Measurements from ENCODE around the gene RFLNA.
A peak's percentile ranks its signal among the peaks of the same experiment; 100 is the strongest.

Gene RFLNA, protein sequence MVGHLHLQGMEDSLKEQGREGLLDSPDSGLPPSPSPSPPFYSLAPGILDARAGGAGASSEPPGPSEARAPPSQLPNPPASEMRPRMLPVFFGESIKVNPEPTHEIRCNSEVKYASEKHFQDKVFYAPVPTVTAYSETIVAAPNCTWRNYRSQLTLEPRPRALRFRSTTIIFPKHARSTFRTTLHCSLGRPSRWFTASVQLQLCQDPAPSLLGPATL

DNA sequence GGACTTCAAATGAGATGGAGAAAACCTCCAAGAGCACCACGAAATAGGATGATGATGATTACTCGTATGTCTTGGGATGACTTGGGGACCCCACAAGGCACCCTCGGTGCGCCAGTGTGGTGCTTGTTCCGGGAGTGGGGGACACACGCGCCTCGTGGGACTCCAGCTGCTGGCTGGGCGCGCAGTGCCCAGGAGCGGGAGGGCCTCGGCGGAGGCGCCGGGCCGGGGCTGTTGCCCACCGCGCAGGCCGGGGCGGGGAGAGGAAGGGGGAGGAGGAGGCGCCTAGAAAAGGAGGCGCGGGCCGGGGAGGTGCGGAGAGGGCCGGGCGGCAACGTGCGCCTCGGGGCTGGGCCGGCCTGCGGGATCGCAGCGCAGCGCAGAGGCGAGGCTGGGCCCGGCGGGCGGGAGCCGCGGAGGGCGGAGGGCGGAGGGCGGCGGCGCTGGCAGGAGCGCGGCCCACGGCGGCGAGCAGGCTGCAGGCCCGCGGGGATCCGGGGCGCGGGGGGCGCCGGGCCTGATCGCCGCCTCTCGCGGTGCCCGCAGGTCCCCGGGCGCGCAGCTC, at the start of gene RFLNA:
Gene RFLNA, plus strand, starts transcription at position 314 of the 562 bp plus-strand sequence. CDS start 337 bp downstream, outside the sequence.
- Histone ChIP-seq H3K4me1 (peaks cover 23 to 33% (median 27%) of the 10 kb centered on the region in 10 experiments), H3K36me3 (no peaks in the 10 kb centered on the region), H3K27me3 (peaks cover 56 to 77% (median 69%) of the 10 kb centered on the region in 11 experiments), H3K27ac (no peak within 1 kb of the TSS), H3K4me2 (peak within 1 kb of the TSS; percentile 76 to 91 (median 86)), H3K4me3 (peak within 1 kb of the TSS; percentile 37 to 66 (median 50)), H4K20me1 (peaks cover 0 to 42% (median 0%) of the 10 kb centered on the region in 11 experiments; a peak in 8 of 22 replicates), H3K9ac (peak within 1 kb of the TSS in 10 of 11 experiments; percentile 11 to 57 (median 41); a peak in 9 of 22 replicates), H3K9me3 (replicated peaks in 1 of 11) (no peaks in the 10 kb centered on the region)
- no peak for TF ChIP-seq Cebpa-rat (IDR thresholded peaks at IDR 0.05)

DNA sequence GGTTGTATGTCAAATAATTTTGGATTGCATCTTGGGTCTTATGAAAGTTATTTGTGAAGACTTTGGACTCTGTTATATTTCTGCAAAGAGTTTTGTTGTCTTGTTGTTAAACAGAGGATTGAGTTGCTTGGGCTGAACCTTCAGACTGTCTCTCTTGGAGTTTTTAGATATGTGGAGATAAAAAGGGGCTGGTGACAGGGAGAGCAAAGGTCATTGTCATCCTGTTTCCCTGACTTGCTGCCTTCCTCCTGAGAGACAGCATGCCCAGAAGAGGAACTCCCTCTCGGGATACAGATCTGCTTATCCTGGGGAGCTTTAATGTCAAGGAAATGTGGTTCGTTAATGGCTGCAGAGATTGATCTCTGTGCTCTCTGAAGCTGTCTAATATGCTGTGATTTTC, 47.6 kb upstream of the RFLNA start:
- TF ChIP-seq Cebpa-rat (IDR thresholded peaks at IDR 0.05), result no peak
- peaks cover 0 to 74% (median 29%) of the 10 kb centered on the region in 10 experiments; a peak in 14 of 20 replicates for H3K4me1 ChIP-seq

DNA sequence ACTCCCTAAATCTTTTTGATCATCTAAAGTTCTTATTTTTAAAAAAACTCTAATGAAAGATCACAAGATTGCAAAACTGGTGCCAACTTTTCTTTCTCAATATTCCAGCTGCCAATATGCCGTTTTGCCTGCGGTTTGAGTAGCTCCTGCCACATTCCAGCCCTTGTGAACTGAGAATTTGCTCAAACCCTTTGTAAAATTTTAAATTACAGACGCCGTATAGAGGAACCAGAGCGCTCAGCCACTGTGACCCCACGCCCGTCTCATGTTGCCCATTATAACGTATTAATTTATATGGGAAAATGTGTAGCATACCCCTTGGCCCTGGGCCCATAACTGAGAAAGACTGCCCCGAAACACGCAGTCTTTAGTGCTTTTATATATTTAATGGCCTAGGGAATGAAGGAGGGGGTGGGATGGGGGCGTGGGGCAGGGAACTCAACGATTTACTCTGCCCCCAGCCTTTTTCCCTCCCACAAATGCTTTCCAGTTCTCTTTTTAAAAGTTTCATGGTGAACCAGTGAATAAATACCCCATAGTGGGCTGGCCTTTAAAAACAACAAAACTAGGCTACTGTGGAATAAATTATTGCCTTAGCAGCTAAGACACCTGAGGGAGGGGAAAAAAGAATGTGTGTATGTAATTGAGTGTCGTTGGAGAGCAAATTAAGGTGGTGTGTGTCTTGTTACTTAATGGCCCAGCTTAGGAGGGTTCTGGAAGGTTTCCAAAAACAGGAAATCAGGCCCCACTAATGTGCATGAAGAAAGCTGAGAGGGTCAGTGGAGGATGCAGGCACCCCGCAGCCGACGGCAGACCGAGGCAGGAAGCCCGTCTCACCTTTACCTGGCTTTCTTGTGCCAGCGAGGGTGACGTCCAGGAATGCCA, 45.7 kb upstream of the RFLNA start:
- H3K4me1 ChIP-seq, result peaks cover 0 to 66% (median 20%) of the 10 kb centered on the region in 10 experiments; a peak in 12 of 20 replicates
- peak overlapping the region in 4 of 11 experiments; percentile 12 to 48 (median 22); a peak in 4 of 22 replicates for H3K4me2 ChIP-seq
- H4K20me1 ChIP-seq, result no peaks in the 10 kb centered on the region
- TF ChIP-seq Cebpa-rat (IDR thresholded peaks at IDR 0.05), result no peak
- no peak overlapping the region for H3K4me3 ChIP-seq
- 0 out of 22 replicates have a peak, but pooled peaks cover 0 to 5% (median 0%) of the 10 kb centered on the region in 11 experiments for H3K27me3 ChIP-seq
- no peaks in the 10 kb centered on the region for H3K36me3 ChIP-seq
- peaks cover 27 to 63% (median 38%) of the 10 kb centered on the region in 11 experiments for H3K9me3 ChIP-seq (replicated peaks in 1 of 11)
- H3K27ac ChIP-seq, result no peak overlapping the region
- no peak overlapping the region for H3K9ac ChIP-seq

More for the DNA sequence above, 47.6 kb upstream of the RFLNA start:
- Histone ChIP-seq H3K27ac (peak overlapping the region in 3 of 11 experiments; percentile 1 to 8 (median 6); a peak in 1 of 22 replicates), H3K36me3 (no peaks in the 10 kb centered on the region), H4K20me1 (no peaks in the 10 kb centered on the region), H3K4me3 (peak overlapping the region in 3 of 10 experiments; percentile 9 to 36 (median 27); a peak in 2 of 20 replicates), H3K4me2 (peak overlapping the region in 3 of 11 experiments; percentile 13 to 68 (median 27); a peak in 7 of 22 replicates), H3K27me3 (peaks cover 0 to 5% (median 0%) of the 10 kb centered on the region in 11 experiments; a peak in 1 of 22 replicates), H3K9ac (no peak overlapping the region), H3K9me3 (replicated peaks in 1 of 11) (peaks cover 32 to 62% (median 44%) of the 10 kb centered on the region in 11 experiments)

DNA sequence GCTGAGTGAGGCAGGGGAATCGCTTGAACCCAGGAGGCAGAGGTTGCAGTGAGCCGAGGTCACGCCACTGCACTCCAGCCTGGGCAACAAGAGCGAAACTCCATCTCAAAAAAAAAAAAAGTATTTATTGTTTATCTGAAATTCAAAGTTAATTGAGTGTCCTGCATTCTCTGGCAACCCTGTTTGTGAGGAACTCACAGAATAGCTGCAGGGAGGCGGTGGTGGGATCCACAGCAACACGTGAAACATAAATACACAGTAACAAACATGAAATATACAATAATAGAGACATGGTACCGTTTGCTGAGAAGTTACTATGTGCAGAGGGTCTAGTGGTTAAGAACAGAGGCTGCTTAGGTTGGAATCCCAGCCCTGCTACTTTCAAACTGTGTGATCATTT, 43.7 kb upstream of the RFLNA start:
- Histone ChIP-seq H3K4me1 (peaks cover 0 to 65% (median 17%) of the 10 kb centered on the region in 10 experiments; a peak in 13 of 20 replicates), H3K4me3 (no peak overlapping the region), H3K9me3 (replicated peaks in 1 of 11) (peaks cover 17 to 43% (median 20%) of the 10 kb centered on the region in 11 experiments), H3K27ac (no peak overlapping the region), H3K36me3 (no peaks in the 10 kb centered on the region), H3K9ac (no peak overlapping the region), H4K20me1 (no peaks in the 10 kb centered on the region), H3K4me2 (0 out of 22 replicates have a peak overlapping the region, but pooled peaks of 1 of the 11 experiments have one; percentile 14), H3K27me3 (peaks cover 0 to 12% (median 0%) of the 10 kb centered on the region in 11 experiments; a peak in 3 of 22 replicates)
- TF ChIP-seq Cebpa-rat (IDR thresholded peaks at IDR 0.05), result no peak

DNA sequence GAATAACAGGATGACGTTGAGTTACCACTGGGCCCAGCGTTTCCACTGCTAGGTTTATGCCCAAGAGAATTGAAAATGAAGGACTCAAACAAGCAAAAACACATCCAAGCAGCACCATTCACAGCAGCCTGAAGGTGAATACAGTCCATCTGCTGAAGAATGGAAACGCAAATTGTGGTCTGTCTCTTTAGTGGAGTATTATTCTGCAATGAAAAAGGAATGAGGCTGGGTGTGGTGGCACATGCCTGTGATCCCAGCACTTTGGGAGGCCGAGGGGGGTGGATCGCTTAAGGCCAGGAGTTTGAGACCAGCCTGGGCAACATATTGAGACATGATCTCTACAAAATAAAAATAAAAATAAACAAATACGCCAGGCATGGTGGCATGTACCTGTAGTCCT, 41.9 kb upstream of the RFLNA start:
- Histone ChIP-seq H3K36me3 (no peaks in the 10 kb centered on the region), H3K4me2 (no peak overlapping the region), H3K4me3 (no peak overlapping the region), H3K27me3 (peaks cover 0 to 24% (median 0%) of the 10 kb centered on the region in 11 experiments; a peak in 4 of 22 replicates), H4K20me1 (no peaks in the 10 kb centered on the region), H3K27ac (no peak overlapping the region), H3K9ac (no peak overlapping the region), H3K4me1 (peaks cover 8 to 65% (median 23%) of the 10 kb centered on the region in 10 experiments), H3K9me3 (replicated peaks in 1 of 11) (peaks cover 0 to 26% (median 2%) of the 10 kb centered on the region in 11 experiments; a peak in 18 of 22 replicates)
- TF ChIP-seq Cebpa-rat (IDR thresholded peaks at IDR 0.05), result no peak

DNA sequence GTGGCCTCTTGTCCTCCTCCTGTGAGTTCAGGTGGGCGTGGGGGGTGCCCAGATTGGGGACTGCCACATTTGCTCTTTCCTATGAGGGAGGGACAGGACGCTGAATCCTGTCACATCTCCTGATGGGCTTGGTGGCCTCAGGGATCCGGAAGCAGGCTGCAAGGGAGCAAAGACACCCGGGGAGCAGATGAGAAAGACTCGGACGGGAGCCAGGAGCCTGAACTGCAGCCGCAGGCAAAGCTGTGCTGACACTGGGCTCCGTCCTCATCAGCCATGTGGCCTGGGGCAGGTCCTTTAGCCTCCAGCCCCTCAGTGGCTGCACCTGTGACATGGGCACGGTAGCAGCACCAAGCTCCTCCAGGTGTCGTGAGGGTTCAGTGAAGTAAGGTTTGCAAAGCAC, 40.8 kb upstream of the RFLNA start:
- H3K27me3 ChIP-seq, result peaks cover 0 to 29% (median 0%) of the 10 kb centered on the region in 11 experiments; a peak in 4 of 22 replicates

DNA sequence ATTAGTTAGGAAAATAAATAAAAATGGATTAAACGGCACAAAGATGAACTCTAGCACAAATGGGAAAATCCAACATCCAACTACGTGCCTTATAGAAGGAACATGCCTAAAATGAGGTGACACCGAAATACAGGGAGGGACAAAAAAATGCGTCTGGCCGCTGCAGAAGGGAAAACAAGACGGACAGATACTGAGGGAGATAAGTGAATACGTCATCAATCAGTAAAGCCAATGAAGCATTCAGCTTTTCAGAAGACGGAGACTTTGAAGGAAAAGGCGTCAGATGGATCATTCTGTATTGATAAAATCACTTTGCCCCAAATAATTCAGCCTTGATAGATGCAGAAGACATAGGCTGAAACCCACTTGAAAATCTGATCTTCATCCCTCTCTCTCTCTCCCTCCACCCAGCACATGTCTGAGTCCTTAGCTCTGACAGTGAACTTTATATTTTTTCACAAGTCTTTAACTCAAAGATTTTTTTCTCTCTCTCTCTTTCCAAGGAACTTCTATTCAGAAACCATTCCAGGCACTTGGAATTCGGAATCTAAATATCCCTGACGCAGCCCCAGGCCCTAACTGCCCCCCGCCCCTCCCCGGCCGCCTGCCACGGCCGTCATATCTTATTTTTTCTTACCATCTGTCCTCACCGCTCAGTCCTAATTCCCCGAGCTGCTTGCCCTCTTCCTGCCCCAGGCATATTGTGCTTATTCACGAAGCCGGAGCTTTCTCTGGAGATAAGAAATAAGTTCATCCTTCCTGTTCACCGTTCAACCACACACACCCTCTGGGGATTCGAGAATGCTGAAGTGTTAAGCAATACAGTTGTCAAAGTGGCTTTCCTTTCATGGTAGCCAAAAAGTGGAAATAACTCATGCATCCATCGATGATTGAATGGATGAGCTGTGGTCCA, 35.5 kb upstream of the RFLNA start:
- H3K27ac ChIP-seq, result peak overlapping the region in 9 of 11 experiments; percentile 63 to 95 (median 90); a peak in 18 of 22 replicates
- H3K9me3 ChIP-seq (replicated peaks in 1 of 11), result peaks cover 0 to 5% (median 0%) of the 10 kb centered on the region in 11 experiments; a peak in 1 of 22 replicates
- H4K20me1 ChIP-seq, result no peaks in the 10 kb centered on the region
- peak overlapping the region; percentile 43 to 90 (median 78) for H3K4me2 ChIP-seq
- H3K36me3 ChIP-seq, result no peaks in the 10 kb centered on the region
- H3K9ac ChIP-seq, result peak overlapping the region in 10 of 11 experiments; percentile 17 to 84 (median 76); a peak in 18 of 22 replicates
- peak in 9 of 11 experiments; percentile 78 to 98 (median 96); a peak in 18 of 22 replicates for TF ChIP-seq Cebpa-rat (IDR thresholded peaks at IDR 0.05)
- H3K4me3 ChIP-seq, result peak overlapping the region in 8 of 10 experiments; percentile 2 to 57 (median 42); a peak in 13 of 20 replicates
- H3K4me1 ChIP-seq, result peaks cover 31 to 92% (median 83%) of the 10 kb centered on the region in 10 experiments
- H3K27me3 ChIP-seq, result peaks cover 0 to 55% (median 0%) of the 10 kb centered on the region in 11 experiments; a peak in 4 of 22 replicates

More for the DNA sequence above, 40.8 kb upstream of the RFLNA start:
- Histone ChIP-seq H3K4me1 (peaks cover 20 to 70% (median 35%) of the 10 kb centered on the region in 10 experiments), H3K9me3 (replicated peaks in 1 of 11) (peaks cover 0 to 14% (median 0%) of the 10 kb centered on the region in 11 experiments; a peak in 1 of 22 replicates), H3K27ac (no peak overlapping the region), H4K20me1 (no peaks in the 10 kb centered on the region), H3K4me3 (no peak overlapping the region), H3K4me2 (peak overlapping the region in 4 of 11 experiments; percentile 1 to 34 (median 12); a peak in 4 of 22 replicates), H3K9ac (peak overlapping the region in 1 of 11 experiments; percentile 21; a peak in 1 of 22 replicates), H3K36me3 (no peaks in the 10 kb centered on the region)
- no peak for TF ChIP-seq Cebpa-rat (IDR thresholded peaks at IDR 0.05)
